ENCODE measurements around the gene CCDC6.

DNA sequence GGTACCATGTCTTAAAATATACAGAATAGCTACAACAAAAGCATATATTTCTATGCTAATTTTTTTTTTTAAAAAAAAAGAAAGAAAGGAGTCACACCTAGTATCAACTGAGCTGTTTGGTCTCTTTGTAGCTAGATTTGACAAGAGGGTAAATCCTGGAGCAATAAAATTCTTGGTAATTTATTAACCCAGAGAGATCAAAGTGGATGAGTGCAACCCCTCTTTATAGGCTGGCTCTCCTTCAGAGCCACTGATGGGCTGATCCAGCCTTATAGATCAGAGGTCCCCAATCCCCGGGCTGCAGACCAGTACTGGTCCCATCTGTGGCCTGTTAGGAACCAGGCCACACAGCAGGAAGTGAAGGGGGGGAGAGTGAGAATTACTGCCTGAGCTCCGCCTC, 133.3 kb downstream of the CCDC6 start:
- no peak for TF ChIP-seq REST (IDR thresholded peaks at IDR 0.05; ENCODE audit: borderline replicate concordance)
- TF ChIP-seq CTCF (IDR thresholded peaks at IDR 0.05; ENCODE audit: poor library complexity, severe bottlenecking), result no peak

Data from neural cell (in vitro differentiated cells).